HG02763 (cell line): ENCODE data around the gene AGBL5.

ENCODE experiments used
- ATAC-seq: cut with Tn5 transposase; IDR thresholded peaks from one replicate; pipeline ENCODE4 v1.9.1; 2021; ENCODE audit warnings: mild to moderate bottlenecking, moderate library complexity; ENCODE audit not compliant: unreplicated experiment

AGBL5 gene

GRCh38 chr2:27076323-27076722 is 24.9 kb downstream of the AGBL5 start:
- no peak for ATAC-seq

GRCh38 chr2:27077231-27077630 is 25.8 kb downstream of the AGBL5 start:
- no peak for ATAC-seq

- no peak for ATAC-seq
Measured at GRCh38 chr2:27078267-27079194, 27.1 kb downstream of the AGBL5 start, which contains the start of gene EMILIN1. TSS of gene EMILIN1 (plus strand) at chr2:27078615. CDS start at chr2:27079066, 451 bp downstream.

- no peak for ATAC-seq
Measured at GRCh38 chr2:27079233-27080139, 28.0 kb downstream of the AGBL5 start.

GRCh38 chr2:27080140-27080469 is 28.6 kb downstream of the AGBL5 start:
- no peak for ATAC-seq

- no peak for ATAC-seq
Measured at GRCh38 chr2:27080603-27080936, 29.1 kb downstream of the AGBL5 start.

GRCh38 chr2:27081984-27082772 is 30.7 kb downstream of the AGBL5 start:
- ATAC-seq: no peak

GRCh38 chr2:27082773-27083409 is 31.4 kb downstream of the AGBL5 start:
- ATAC-seq: no peak

GRCh38 chr2:27083410-27084296 is 32.2 kb downstream of the AGBL5 start:
- ATAC-seq: no peak

GRCh38 chr2:27084297-27085061 is 33.0 kb downstream of the AGBL5 start:
- no peak for ATAC-seq

GRCh38 chr2:27085062-27085672 is 33.7 kb downstream of the AGBL5 start:
- ATAC-seq: no peak

GRCh38 chr2:27085673-27086089 is 34.2 kb downstream of the AGBL5 start:
- peak; percentile 6 for ATAC-seq

- ATAC-seq: peak; percentile 73
Measured at GRCh38 chr2:27086090-27086723, 34.7 kb downstream of the AGBL5 start.

GRCh38 chr2:27086724-27087593 is 35.5 kb downstream of the AGBL5 start, which contains the start of gene KHK:
TSS of gene KHK (plus strand) at chr2:27086772. CDS start at chr2:27087260, 488 bp downstream.
- ATAC-seq: peak; percentile 8

GRCh38 chr2:27087823-27088410 is 36.4 kb downstream of the AGBL5 start:
- no peak for ATAC-seq

GRCh38 chr2:27088634-27089033 is 37.2 kb downstream of the AGBL5 start:
- no peak for ATAC-seq
